Upper lobe of left lung (tissue), 6 donors: ENCODE measurements around the gene LRP1-AS. TPM values are rescaled to one million over a fixed set of nuclear protein-coding genes. Genes with fewer than 3 reads are reported as not detected.

Experiments
- ATAC-seq, 2 donors: fragments of 200-7000 bp; cut with Tn5 transposase; one replicate each; pipeline ENCODE4 v1.9.1; 2022; ENCODE audit warnings: mild to moderate bottlenecking in 2 of 2, moderate library complexity in 2 of 2; ENCODE audit not compliant: low FRiP score in 2 of 2
- DNase-seq, 2 donors: peaks; one replicate each; pipeline ENCODE4 v3.0.0-alpha.2; 2019 to 2020
- H3K27ac ChIP-seq, 4 donors: fragments of 200-600 bp; sonication (generic); one replicate each; pipeline ENCODE4 v1.5.1; 2016 to 2019
- H3K27me3 ChIP-seq, 4 donors: fragments of 200-600 bp; sonication (generic); one replicate each; pipeline ENCODE4 v1.5.1; 2017 to 2019
- H3K36me3 ChIP-seq, 4 donors: fragments of 200-600 bp; sonication (generic); one replicate each; pipeline ENCODE4 v1.5.1; 2016 to 2019
- H3K4me1 ChIP-seq, 4 donors: fragments of 200-600 bp; sonication (generic); one replicate each; pipeline ENCODE4 v1.5.1; 2018 to 2019
- H3K4me3 ChIP-seq, 4 donors: fragments of 200-600 bp; sonication (generic); one replicate each; pipeline ENCODE4 v1.5.1; 2017 to 2019; ENCODE audit warnings: mild to moderate bottlenecking in 2 of 4, moderate library complexity in 1 of 4
- H3K9me3 ChIP-seq, 4 donors: fragments of 200-600 bp; sonication (generic); one replicate each; pipeline ENCODE4 v1.5.1; 2018 to 2019
- CTCF ChIP-seq, 6 experiments: fragments of 450-650 bp in 4 of 6; fragments of 200-600 bp in 2 of 6; sonication (generic) in 2 of 6; IDR thresholded peaks; one replicate each; pipeline ENCODE4 v1.5.1; 2016 to 2019; ENCODE audit warnings: antibody characterized with exemption in 6 of 6
- EP300 ChIP-seq, 4 donors: sonication (generic); formaldehyde crosslinking; IDR thresholded peaks; one replicate each; pipeline ENCODE4 v1.5.1; 2017; ENCODE audit warnings: antibody characterized with exemption in 4 of 4, control low read depth in 2 of 4
- POLR2A ChIP-seq, 4 donors: fragments of 450-650 bp; IDR thresholded peaks; one replicate each; pipeline ENCODE4 v1.5.1; 2016 to 2017; ENCODE audit warnings: antibody characterized with exemption in 4 of 4, mild to moderate bottlenecking in 2 of 4
- POLR2AphosphoS5 ChIP-seq, 2 donors: sonication (generic); formaldehyde crosslinking; IDR thresholded peaks; one replicate each; pipeline ENCODE4 v1.5.1; 2017; ENCODE audit warnings: antibody characterized with exemption in 2 of 2
- WGBS, 2 donors: methylation state at CpG; one replicate each; pipeline ENCODE4 v1.1.5; 2017 to 2018; 5-methylcytosine and 5-hydroxymethylcytosine counted together
- total RNA-seq, 6 donors: library from RNA; depleted of rRNA in 4 of 6; stranded (reverse); fragments of >200 nt in 4 of 6; gene quantifications; one replicate each; pipeline versions ENCODE4 v1.1.0 to v1.2.1, GENCODE V29; 2016 to 2021
- donor health status: DM: no; HTN: no; CAD: no; lungs with moderate emphysema.
- donor health status: DM: no; HTN: yes; CAD: no; lungs with severe emphysema.

LRP1-AS gene
- total RNA-seq, 6 donors from 2014 or later = not detected

- WGBS, 2 donors = 61 to 76% methylated on average over 2 of the region's 2 CpGs
- Histone ChIP-seq H3K4me1 (peaks cover 43 to 59% (median 54%) of the 10 kb centered on the region in 4 donors), H3K27ac (peak overlapping the region; percentile 40 to 82 (median 63))
Measured at GRCh38 chr12:57146092-57146491, 1.3 kb downstream of the LRP1-AS start.

DNA sequence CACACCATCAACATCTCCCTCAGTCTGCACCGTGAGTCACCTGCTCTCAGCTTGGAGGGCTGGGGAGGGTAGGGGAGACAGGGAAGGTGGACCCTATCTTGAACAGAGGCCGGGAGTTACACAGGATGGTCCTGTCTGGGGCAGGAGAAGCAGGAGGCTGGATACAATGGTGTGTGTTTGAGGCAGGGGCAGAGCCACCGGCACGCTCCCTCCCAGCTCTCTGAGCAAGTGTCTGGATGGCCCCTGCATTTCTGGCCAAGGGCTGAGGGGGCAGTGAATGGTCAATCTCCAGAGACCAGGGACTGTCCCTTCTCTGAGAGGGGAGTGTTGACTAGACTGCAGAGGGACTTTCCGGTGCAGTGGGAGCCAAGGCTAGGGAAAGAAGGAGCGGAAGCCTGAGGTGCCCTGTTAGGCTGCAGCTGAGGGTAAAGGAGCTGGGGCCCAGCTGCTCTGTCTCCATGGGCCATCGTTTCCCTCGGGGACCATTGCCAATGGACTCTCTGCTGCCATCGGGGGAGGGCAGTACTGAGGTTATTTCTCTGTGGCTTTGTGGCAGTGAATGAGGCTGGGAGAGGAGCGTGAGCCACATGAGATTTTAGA, 1.9 kb downstream of the LRP1-AS start:
- Histone ChIP-seq H3K4me3 (no peak overlapping the region), H3K9me3 (no peaks in the 10 kb centered on the region), H3K27ac (peak overlapping the region in 3 of 4 donors; percentile 52 to 82 (median 74)), H3K27me3 (no peaks in the 10 kb centered on the region), H3K4me1 (peaks cover 37 to 55% (median 51%) of the 10 kb centered on the region in 4 donors), H3K36me3 (peaks cover 4 to 58% (median 30%) of the 10 kb centered on the region in 4 donors)
- ATAC-seq (no peak), DNase-seq (no peak)
- 81 to 82% methylated on average over 8 to 10 of the region's 10 CpGs for WGBS, 2 donors
- TF ChIP-seq EP300 (IDR thresholded peaks at IDR 0.05) (no peak), POLR2AphosphoS5 (IDR thresholded peaks at IDR 0.05) (no peak)

More at GRCh38 chr12:57146092-57146491, 1.3 kb downstream of the LRP1-AS start:
- ATAC-seq (no peak), DNase-seq (no peak)
- TF ChIP-seq POLR2A (IDR thresholded peaks at IDR 0.05) (no peak), EP300 (IDR thresholded peaks at IDR 0.05) (no peak), POLR2AphosphoS5 (IDR thresholded peaks at IDR 0.05) (no peak), CTCF (IDR thresholded peaks at IDR 0.05) (no peak)
- Histone ChIP-seq H3K9me3 (no peaks in the 10 kb centered on the region), H3K4me3 (no peak overlapping the region), H3K36me3 (peaks cover 4 to 55% (median 30%) of the 10 kb centered on the region in 4 donors), H3K27me3 (no peaks in the 10 kb centered on the region)

GRCh38 chr12:57143454-57143853, 4.0 kb downstream of the LRP1-AS start:
- H3K9me3 ChIP-seq = no peaks in the 10 kb centered on the region
- WGBS, 2 donors = 67 to 90% methylated on average over 3 to 4 of the region's 4 CpGs
- peak overlapping the region in 1 of 4 donors; percentile 10 for H3K27ac ChIP-seq
- TF ChIP-seq POLR2AphosphoS5 (IDR thresholded peaks at IDR 0.05) = no peak
- no peak for TF ChIP-seq CTCF (IDR thresholded peaks at IDR 0.05)
- no peak for TF ChIP-seq POLR2A (IDR thresholded peaks at IDR 0.05)
- no peak for TF ChIP-seq EP300 (IDR thresholded peaks at IDR 0.05)
- no peaks in the 10 kb centered on the region for H3K27me3 ChIP-seq
- no peak overlapping the region for H3K4me3 ChIP-seq
- peaks cover 4 to 74% (median 30%) of the 10 kb centered on the region in 4 donors for H3K36me3 ChIP-seq
- DNase-seq = no peak
- peaks cover 27 to 46% (median 41%) of the 10 kb centered on the region in 4 donors for H3K4me1 ChIP-seq
- ATAC-seq = no peak

DNA sequence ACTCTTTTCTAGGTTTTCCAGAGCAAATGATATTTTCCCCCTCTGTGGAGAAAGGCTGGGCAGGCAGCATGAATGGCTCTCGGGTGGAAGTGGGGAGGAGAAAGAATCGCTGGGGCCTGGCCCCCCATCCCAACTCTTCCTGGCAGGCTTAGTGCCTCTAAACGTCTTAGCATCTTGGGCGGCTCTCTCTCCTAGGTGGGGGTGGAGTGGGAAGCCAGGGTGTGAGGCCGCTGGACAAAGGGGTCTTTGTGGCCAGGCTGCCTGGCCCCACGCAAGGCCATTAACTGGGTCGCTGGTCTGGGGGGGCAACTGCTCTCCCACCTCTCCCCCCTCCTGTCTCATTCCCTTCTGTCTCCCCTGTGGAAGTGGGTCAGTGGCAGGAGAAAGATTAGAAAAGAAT, 4.7 kb downstream of the LRP1-AS start:
- Histone ChIP-seq H3K4me3 (no peak overlapping the region), H3K36me3 (peaks cover 4 to 75% (median 30%) of the 10 kb centered on the region in 4 donors), H3K27ac (peak overlapping the region in 3 of 4 donors; percentile 10 to 54 (median 39)), H3K4me1 (peaks cover 28 to 46% (median 41%) of the 10 kb centered on the region in 4 donors), H3K27me3 (no peaks in the 10 kb centered on the region), H3K9me3 (no peaks in the 10 kb centered on the region)
- no peak for ATAC-seq
- 75 to 80% methylated on average over 4 to 7 of the region's 7 CpGs for WGBS, 2 donors
- TF ChIP-seq POLR2AphosphoS5 (IDR thresholded peaks at IDR 0.05) = no peak
- no peak for TF ChIP-seq CTCF (IDR thresholded peaks at IDR 0.05)
- TF ChIP-seq EP300 (IDR thresholded peaks at IDR 0.05) = no peak
- no peak for TF ChIP-seq POLR2A (IDR thresholded peaks at IDR 0.05)
- no peak for DNase-seq

- TF ChIP-seq POLR2AphosphoS5 (IDR thresholded peaks at IDR 0.05) (no peak), EP300 (IDR thresholded peaks at IDR 0.05) (no peak), POLR2A (IDR thresholded peaks at IDR 0.05) (no peak), CTCF (IDR thresholded peaks at IDR 0.05) (no peak)
- peaks cover 25 to 42% (median 38%) of the 10 kb centered on the region in 4 donors for H3K4me1 ChIP-seq
- no peak overlapping the region for H3K4me3 ChIP-seq
- no peaks in the 10 kb centered on the region for H3K27me3 ChIP-seq
- peak overlapping the region in 3 of 4 donors; percentile 7 to 54 (median 10) for H3K27ac ChIP-seq
- 79 to 93% methylated on average over 3 to 9 of the region's 9 CpGs for WGBS, 2 donors
- H3K9me3 ChIP-seq = no peaks in the 10 kb centered on the region
- ATAC-seq (peak in 1 of 2 donors; percentile 48), DNase-seq (no peak)
- peaks cover 4 to 75% (median 30%) of the 10 kb centered on the region in 4 donors for H3K36me3 ChIP-seq
Measured at GRCh38 chr12:57142121-57142520, 5.3 kb downstream of the LRP1-AS start.
